ENCODE measurements around the gene PRKN. TPM values are rescaled to one million over a fixed set of nuclear protein-coding genes. Genes with fewer than 3 reads are reported as not detected.
A peak's percentile ranks its signal among the peaks of the same experiment; 100 is the strongest.

PRKN gene
- total RNA-seq, 1 donor from 2014 or later: 25.5 TPM

- no peaks in the 10 kb centered on the region for H3K27me3 ChIP-seq (ENCODE audit: low read depth)
- H3K4me3 ChIP-seq: no peak overlapping the region
- no peak for TF ChIP-seq CTCF (IDR thresholded peaks at IDR 0.05; ENCODE audit: borderline replicate concordance)
- intact Hi-C loops (cut with micrococcal nuclease): no loop called here
- no peak overlapping the region for H3K27ac ChIP-seq (replicated peaks)
- no peaks in the 10 kb centered on the region for H3K36me3 ChIP-seq
- peaks cover 5% of the 10 kb centered on the region for H3K4me1 ChIP-seq
- no peaks in the 10 kb centered on the region for H3K9me3 ChIP-seq (replicated peaks)
- DNase-seq: no peak
Measured at GRCh38 chr6:161377116-161377515, 1350.5 kb downstream of the PRKN start.

- H3K27me3 ChIP-seq (ENCODE audit: low read depth): no peaks in the 10 kb centered on the region
- no peaks in the 10 kb centered on the region for H3K36me3 ChIP-seq
- H3K9me3 ChIP-seq (replicated peaks): no peaks in the 10 kb centered on the region
- DNase-seq: no peak
- TF ChIP-seq CTCF (IDR thresholded peaks at IDR 0.05; ENCODE audit: borderline replicate concordance): no peak
- intact Hi-C loops (cut with micrococcal nuclease): no loop called here
- peaks cover 5% of the 10 kb centered on the region for H3K4me1 ChIP-seq
- H3K27ac ChIP-seq (replicated peaks): no peak overlapping the region
- H3K4me3 ChIP-seq: no peak overlapping the region
Measured at GRCh38 chr6:161376367-161376766, 1351.2 kb downstream of the PRKN start.

- no peaks in the 10 kb centered on the region for H3K27me3 ChIP-seq (ENCODE audit: low read depth)
- TF ChIP-seq CTCF (IDR thresholded peaks at IDR 0.05; ENCODE audit: borderline replicate concordance): no peak
- peak; percentile 62 for DNase-seq
- H3K27ac ChIP-seq (replicated peaks): no peak overlapping the region
- peaks cover 5% of the 10 kb centered on the region for H3K4me1 ChIP-seq
- intact Hi-C loops (cut with micrococcal nuclease): loop anchor here (5.0 kb wide), 1 partner anchor 443 kb away; no protein-coding TSS in a partner anchor
- H3K36me3 ChIP-seq: no peaks in the 10 kb centered on the region
- H3K4me3 ChIP-seq: peak overlapping the region; percentile 18
- H3K9me3 ChIP-seq (replicated peaks): no peaks in the 10 kb centered on the region
Measured at GRCh38 chr6:161374971-161375873, 1352.3 kb downstream of the PRKN start.

GRCh38 chr6:161373905-161374451, 1353.6 kb downstream of the PRKN start:
- intact Hi-C loops (cut with micrococcal nuclease): loop anchor here (5.0 kb wide), 1 partner anchor 442 kb away; no protein-coding TSS in a partner anchor
- peak; percentile 97 for TF ChIP-seq CTCF (IDR thresholded peaks at IDR 0.05; ENCODE audit: borderline replicate concordance)
- Histone ChIP-seq H3K9me3 (replicated peaks) (no peaks in the 10 kb centered on the region), H3K4me1 (peaks cover 5% of the 10 kb centered on the region), H3K4me3 (no peak overlapping the region), H3K27me3 (ENCODE audit: low read depth) (no peaks in the 10 kb centered on the region), H3K27ac (replicated peaks) (no peak overlapping the region), H3K36me3 (no peaks in the 10 kb centered on the region)
- peak; percentile 67 for DNase-seq

GRCh38 chr6:161372422-161372793, 1355.2 kb downstream of the PRKN start:
- intact Hi-C loops (cut with micrococcal nuclease): loop anchor here (5.0 kb wide), 1 partner anchor 440 kb away; no protein-coding TSS in a partner anchor
- TF ChIP-seq CTCF (IDR thresholded peaks at IDR 0.05; ENCODE audit: borderline replicate concordance): no peak
- no peak for DNase-seq
- H3K9me3 ChIP-seq (replicated peaks): no peaks in the 10 kb centered on the region
- peaks cover 5% of the 10 kb centered on the region for H3K4me1 ChIP-seq
- H3K27ac ChIP-seq (replicated peaks): no peak overlapping the region
- no peaks in the 10 kb centered on the region for H3K36me3 ChIP-seq
- H3K27me3 ChIP-seq (ENCODE audit: low read depth): no peaks in the 10 kb centered on the region
- H3K4me3 ChIP-seq: no peak overlapping the region
